Measurements from ENCODE around the gene USB1.
"Not testable (repeated sequence)": the region's sequence is repeated elsewhere in the genome, so short reads cannot be mapped to it uniquely, and the experiment has no call there.

USB1 gene

DNA sequence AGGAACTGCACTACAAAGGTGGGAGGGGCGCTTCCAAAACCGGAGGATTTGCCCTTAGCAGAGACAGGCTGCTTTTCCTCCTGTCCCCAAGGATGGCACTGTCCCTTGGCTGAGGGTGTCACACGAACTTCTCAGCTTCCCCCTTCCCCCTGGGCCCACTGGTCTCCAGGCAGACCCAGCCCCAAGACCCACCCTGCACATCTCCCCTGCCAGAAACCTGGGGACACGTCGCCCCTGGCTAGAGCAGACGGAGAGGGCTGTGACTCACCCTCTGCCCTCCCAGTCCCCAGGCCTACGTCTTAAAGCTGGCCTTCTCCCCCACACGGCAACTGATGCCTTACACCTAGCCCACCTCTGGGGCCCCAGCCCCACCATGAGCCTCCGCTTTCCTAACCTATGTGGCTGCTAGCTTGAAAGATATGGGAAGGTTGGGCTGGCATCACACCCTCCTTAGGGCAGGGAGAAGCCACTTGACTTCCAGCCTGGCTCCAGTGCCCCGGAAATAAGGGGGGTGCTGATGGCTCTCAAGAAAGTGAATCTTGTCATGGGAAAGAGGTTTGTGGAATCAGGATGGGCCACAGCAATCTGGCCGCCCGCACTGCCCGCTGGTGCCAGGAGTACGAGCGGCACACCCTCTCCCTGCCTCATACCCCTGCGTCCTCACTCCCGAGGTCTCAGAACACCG, 5.3 kb upstream of the USB1 start:
- DNase-seq (ENCODE audit: low spot score) = no peak

GRCh38 chr16:57996406-57997175, 4.6 kb upstream of the USB1 start:
- DNase-seq (ENCODE audit: low spot score) = no peak

DNA sequence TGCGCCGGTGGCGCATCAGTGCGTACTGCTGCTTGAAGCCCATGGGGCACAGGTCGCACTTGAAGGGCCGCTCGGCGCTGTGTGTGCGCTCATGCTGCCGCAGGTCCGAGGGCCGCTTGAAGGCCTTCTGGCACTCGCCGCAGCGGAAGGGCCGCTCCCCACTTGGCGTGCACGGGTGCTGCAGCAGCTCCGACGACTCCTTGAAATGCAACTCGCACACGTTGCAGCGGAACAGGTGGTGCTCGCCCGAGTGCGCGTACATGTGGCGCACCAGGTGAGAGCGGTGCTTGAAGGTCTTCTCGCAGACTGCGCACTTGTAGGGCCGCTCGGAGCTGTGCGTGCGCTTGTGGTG, 4.1 kb upstream of the USB1 start:
- no peak for DNase-seq (ENCODE audit: low spot score)

DNA sequence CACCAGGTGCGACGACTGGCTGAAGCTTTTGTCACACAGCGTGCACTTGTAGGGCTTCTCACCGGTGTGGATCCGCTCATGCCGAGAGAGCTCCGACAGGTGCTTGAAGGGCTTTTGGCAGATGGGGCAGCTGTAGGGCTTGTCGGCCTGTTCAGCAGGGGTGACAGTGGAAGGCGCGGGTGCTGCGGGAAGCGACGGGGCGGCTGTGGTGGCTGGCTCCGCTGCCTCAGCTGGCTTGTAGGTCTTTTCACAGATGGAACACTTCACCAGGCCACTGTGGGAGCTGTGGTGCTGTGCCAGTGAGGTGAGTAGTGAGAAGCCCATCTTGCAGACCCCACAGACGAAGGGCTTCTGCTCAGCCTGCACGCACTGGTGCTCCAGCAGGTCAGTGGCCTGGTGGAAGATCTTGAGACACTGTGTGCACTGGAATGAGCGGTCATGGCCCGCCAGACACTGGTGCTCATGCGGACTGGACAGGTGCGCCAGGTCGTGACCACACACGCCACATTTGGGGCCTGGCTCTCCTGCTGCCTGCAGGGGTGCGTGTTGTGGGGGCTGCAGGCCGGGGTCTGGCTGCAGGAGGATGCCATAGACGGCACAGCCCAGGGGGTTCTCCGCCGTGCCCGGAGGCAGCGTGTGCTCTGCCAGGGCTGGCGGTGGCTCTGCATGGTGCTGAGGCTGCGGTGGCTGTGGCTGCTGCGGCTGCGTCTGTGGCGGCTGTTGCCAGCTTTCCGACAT, 3.5 kb upstream of the USB1 start:
- no peak for DNase-seq (ENCODE audit: low spot score)

- DNase-seq (ENCODE audit: low spot score) = no peak
Observed at GRCh38 chr16:57998486-57998885, 2.7 kb upstream of the USB1 start.

DNA sequence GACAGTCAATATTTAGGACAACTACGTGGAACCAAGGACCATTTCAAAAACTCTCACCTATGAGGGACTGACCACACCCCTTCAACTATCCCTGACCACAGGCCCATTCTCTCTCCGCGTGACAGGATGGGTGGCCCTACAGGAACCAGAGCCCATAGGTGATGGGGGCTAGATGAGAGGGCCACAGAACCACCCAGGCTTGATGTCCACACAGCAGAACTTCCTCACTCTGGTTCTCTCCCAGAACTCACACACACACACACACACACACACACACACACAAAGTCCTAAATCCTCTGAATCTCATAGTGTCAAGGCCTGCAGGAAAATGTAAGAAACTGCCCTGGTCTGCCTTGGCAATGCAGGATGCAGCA, 2.2 kb upstream of the USB1 start:
- no peak for DNase-seq (ENCODE audit: low spot score)

DNA sequence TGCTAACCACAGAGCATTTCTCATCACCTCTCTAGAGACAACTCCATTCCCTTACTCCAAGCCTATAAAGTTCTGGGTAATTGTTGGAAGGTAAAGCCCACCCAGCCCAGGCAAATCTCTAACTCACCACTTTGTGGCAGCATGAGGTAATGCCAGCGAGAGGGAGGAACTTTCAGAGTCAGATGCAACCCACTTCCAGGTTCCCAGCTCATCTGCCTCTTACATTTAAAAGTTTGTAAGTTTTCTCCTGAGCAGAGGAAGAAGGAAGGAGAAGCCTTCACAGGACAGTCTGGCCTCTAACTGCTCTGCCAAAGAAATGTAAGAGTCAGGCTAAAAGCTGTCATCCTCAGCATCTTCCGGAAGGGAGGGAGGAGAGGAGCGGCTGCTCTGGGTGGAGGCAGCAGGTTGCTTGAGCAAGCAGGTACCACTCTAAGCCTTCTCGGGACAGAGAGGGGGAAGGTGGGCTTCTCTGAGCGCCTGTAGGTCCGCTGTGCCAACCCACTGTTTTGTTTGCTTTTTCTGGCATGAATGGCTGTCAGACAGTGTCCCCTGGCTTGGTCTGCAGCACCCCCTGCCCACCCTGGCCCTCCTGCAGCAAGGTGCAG, 1.7 kb upstream of the USB1 start:
- peak; percentile 54 for DNase-seq (ENCODE audit: low spot score)

- no peak for DNase-seq (ENCODE audit: low spot score)
Observed at GRCh38 chr16:57999971-58000705, 1.1 kb upstream of the USB1 start, which contains the start of gene ZNF319. Gene ZNF319, minus strand, starts transcription at chr16:58000672. Its CDS starts 2,407 bp downstream, at chr16:57998265.

DNA sequence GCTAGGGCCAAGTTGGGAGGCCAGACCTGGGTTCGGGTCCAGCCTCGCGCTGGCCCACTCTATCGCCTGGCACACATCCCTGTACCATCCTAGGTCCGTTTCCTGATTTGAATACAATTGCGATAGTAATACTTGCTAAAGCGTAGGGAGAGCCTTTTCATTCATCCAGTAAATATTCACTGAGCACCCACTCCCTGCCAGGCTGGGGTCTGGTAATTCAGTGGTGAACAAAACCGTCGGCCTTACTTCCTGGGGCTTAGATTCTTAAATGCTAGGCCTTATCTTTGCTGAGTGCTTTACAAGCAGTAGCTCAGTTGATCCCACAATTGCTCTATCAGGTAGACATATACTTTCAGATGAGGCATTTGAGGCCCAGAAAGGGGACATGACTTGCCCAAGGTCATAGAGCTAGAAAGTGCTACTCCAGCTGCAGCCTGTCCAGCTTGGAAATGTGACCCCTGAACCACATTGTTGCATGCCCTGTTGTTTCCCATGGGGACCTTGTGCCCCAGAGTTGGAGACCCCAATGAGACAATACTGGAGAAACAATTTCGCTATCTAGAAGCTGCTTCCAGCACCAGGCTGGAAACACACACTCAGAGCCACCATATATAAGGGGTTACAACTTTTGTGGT, 691 bp downstream of the USB1 start:
- no peak for DNase-seq (ENCODE audit: low spot score)

- no peak for DNase-seq (ENCODE audit: low spot score)
Observed at GRCh38 chr16:58002416-58002800, 1.2 kb downstream of the USB1 start.

GRCh38 chr16:58002936-58003335, 1.7 kb downstream of the USB1 start:
- no peak for DNase-seq (ENCODE audit: low spot score)

- DNase-seq (ENCODE audit: low spot score) = not testable (repeated sequence)
Observed at GRCh38 chr16:58004736-58005135, 3.5 kb downstream of the USB1 start.

DNA sequence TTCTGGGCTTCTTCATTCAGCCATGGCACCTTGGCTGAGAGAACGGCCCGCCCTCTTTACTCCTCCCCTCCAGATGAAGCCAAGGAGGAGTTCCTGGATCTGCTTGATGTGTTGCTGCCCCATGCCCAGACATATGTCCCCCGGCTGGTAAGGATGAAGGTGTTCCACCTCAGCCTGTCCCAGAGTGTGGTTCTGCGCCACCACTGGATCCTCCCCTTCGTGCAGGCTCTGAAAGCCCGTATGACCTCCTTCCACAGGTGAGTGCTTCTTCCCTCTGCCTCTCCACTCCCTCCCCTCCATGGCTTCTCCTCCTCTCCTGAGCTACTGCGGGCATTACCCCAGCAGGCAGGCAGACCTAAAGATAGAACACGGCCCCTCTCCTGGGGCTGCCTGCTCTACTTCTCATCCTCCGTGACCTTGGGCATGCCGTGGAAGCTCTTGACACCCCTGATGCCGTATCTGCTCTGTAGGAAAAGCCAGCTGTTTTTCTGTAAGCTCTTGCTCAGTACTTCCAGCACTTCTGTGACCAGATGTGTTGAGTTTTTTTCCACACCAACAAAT, 8.7 kb downstream of the USB1 start:
- no peak for DNase-seq (ENCODE audit: low spot score)

GRCh38 chr16:58010886-58011285, 9.7 kb downstream of the USB1 start:
- no peak for DNase-seq (ENCODE audit: low spot score)

- peak; percentile 78 for DNase-seq (ENCODE audit: low spot score)
Observed at GRCh38 chr16:58011652-58012051, 10.4 kb downstream of the USB1 start.

GRCh38 chr16:58012481-58012880, 11.3 kb downstream of the USB1 start:
- no peak for DNase-seq (ENCODE audit: low spot score)

DNA sequence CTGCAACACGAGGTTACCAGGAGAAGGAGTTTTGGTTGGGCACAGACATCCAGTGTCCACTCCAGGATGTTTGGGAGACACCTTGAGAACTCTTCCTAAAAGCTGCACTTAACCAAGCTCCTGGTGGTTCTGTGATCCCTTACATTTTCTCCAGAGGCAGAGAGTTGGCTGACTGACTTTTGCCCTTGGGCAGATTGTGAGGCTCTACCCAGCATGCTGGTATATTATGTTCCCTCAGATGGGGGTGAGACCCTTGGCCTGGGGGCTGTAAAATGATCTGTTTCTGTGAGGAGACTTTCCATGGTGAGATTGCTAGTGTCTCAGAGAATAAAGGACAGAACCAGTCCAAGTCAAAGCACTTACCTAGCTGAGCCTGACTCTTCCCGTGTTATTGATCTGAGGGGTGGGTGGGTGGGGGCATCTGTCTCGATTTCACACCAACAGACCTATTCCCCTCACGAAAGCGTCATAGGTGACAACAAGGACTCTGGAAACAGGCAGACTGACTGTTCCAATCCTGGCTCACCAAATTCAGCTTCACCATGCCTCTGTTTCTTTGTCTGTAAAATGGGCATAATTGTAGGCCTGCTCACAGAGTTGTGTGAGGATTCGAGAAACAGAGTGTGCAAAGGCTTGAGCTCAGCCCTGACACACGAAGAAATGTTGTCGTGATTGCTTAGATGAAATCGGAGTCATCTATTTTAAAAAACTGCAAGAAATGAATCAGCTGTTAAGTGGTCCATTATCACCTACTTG, 12.2 kb downstream of the USB1 start:
- DNase-seq (ENCODE audit: low spot score) = no peak

GRCh38 chr16:58016840-58017446, 15.7 kb downstream of the USB1 start:
- no peak for DNase-seq (ENCODE audit: low spot score)

GRCh38 chr16:58018803-58019202, 17.6 kb downstream of the USB1 start:
- DNase-seq (ENCODE audit: low spot score) = no peak
